Effector memory CD8-positive, alpha-beta T cell (primary cell): ENCODE measurements around the gene DAPP1.

Experiments
- ATAC-seq: fragments of 150-1000 bp; cut with Tn5 transposase; replicated peaks from 2 replicates; pipeline ENCODE4 v1.10.0; 2021; ENCODE audit warnings: mild to moderate bottlenecking, moderate library complexity
- DNase-seq, 3 experiments: peaks; one replicate each; pipeline ENCODE4 v3.0.0; 2021
- H3K27ac Mint-ChIP-seq, 2 donors: one replicate each; pipeline ENCODE4 v1.8.0; 2022; ENCODE audit warnings: mild to moderate bottlenecking in 2 of 2, mixed read lengths in 2 of 2, moderate library complexity in 2 of 2
- H3K27me3 Mint-ChIP-seq, 2 donors: one replicate each; pipeline ENCODE4 v1.8.0; 2022; ENCODE audit warnings: mixed read lengths in 2 of 2
- H3K36me3 Mint-ChIP-seq: one replicate; pipeline ENCODE4 v1.8.0; 2022; ENCODE audit warnings: mild to moderate bottlenecking, moderate library complexity, mixed read lengths; ENCODE audit not compliant: insufficient read depth
- H3K4me1 Mint-ChIP-seq, 2 donors: one replicate each; pipeline ENCODE4 v1.8.0; 2022; ENCODE audit warnings: low read depth in 2 of 2, mixed read lengths in 2 of 2
- H3K4me3 Mint-ChIP-seq, 2 donors: one replicate each; pipeline ENCODE4 v1.8.0; 2022; ENCODE audit warnings: mild to moderate bottlenecking in 2 of 2, mixed read lengths in 2 of 2, moderate library complexity in 2 of 2
- H3K9me3 Mint-ChIP-seq, 2 donors: one replicate each; pipeline ENCODE4 v1.8.0; 2022; ENCODE audit warnings: mixed read lengths in 2 of 2

DAPP1 gene

DNA sequence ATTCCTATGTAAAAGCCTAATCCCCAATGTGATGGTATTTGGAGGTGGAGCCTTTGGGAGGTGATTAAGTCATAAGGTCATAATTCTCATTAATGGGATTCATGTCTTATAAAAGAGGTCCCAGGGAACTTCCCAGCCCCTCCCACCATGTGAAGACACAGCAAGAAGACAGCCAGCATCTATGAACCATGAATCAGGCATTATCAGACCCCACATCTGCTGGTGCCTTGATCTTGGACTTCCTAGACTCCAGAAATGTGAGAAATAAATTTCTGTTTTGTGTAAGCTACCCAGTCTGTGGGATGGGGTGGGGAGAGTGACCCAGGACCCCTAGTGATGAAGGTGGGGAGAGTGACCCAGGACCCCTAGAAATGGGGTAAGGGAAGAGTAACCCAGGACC is 6.1 kb upstream of the DAPP1 start:
- H3K4me3 Mint-ChIP-seq, result no peak overlapping the region
- DNase-seq (no peak), ATAC-seq (no peak)
- peaks cover 13 to 46% of the 10 kb centered on the region in 2 donors for H3K27me3 Mint-ChIP-seq
- H3K27ac Mint-ChIP-seq, result no peak overlapping the region
- peaks cover 4 to 8% of the 10 kb centered on the region in 2 donors for H3K4me1 Mint-ChIP-seq
- H3K36me3 Mint-ChIP-seq, result peaks cover 2% of the 10 kb centered on the region
- H3K9me3 Mint-ChIP-seq, result no peaks in the 10 kb centered on the region

- H3K36me3 Mint-ChIP-seq, result peaks cover 2% of the 10 kb centered on the region
- H3K4me1 Mint-ChIP-seq, result peaks cover 7 to 11% of the 10 kb centered on the region in 2 donors
- H3K27me3 Mint-ChIP-seq, result peaks cover 13 to 40% of the 10 kb centered on the region in 2 donors
- no peak overlapping the region for H3K4me3 Mint-ChIP-seq
- peak overlapping the region in 1 of 2 donors; percentile 38 for H3K27ac Mint-ChIP-seq
- ATAC-seq, result no peak
- no peak for DNase-seq
- H3K9me3 Mint-ChIP-seq, result no peaks in the 10 kb centered on the region
Observed at GRCh38 chr4:99811117-99811516, 5.5 kb upstream of the DAPP1 start.

DNA sequence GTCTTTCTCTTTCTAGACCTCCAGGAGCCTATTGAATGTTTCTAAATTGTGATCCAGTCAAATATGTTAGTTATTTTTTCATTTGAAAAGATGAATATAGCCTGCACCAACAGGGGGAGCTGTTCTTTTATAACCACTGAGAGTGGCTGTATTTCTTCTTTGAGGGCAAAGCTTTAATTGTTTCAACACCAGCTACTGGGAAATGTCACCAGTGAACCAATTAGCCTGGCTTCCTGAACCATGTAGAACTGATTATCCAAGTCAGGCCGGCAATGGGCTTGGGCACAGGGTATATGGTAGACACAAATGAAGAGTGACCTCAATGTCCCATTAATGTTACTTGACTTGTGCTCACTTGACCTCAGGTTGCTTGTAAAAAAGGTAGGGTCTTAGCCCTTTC is 4.8 kb upstream of the DAPP1 start:
- Mint-ChIP-seq H3K36me3 (peaks cover 6% of the 10 kb centered on the region), H3K9me3 (no peaks in the 10 kb centered on the region), H3K27ac (no peak overlapping the region), H3K4me1 (peaks cover 14 to 18% of the 10 kb centered on the region in 2 donors), H3K4me3 (no peak overlapping the region), H3K27me3 (peaks cover 13 to 36% of the 10 kb centered on the region in 2 donors)
- no peak for ATAC-seq
- DNase-seq, result peak; percentile 41 to 55 (median 50)

DNA sequence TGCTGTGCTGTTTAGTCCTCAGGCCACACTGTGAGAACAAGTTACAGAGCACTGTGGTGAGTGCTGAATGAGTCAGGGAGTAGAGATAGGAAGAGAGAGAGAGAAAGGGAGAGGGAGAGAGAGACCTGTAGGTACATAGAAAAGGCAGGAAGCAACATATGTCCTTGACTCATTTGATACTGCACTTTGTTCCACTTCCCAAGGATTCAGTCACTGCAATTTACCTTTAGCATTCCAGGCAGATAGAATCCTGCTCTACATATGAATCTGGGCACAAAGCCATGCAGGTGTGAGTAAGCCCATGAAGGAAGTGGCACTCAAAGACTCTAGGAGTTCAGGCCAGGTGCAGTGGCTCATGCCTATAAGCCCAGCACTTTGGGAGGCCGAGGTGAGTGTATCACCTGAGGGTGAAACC is 1.0 kb upstream of the DAPP1 start:
- no peak for DNase-seq
- Mint-ChIP-seq H3K27me3 (peaks cover 0 to 4% of the 10 kb centered on the region in 2 donors), H3K4me1 (peaks cover 28 to 29% of the 10 kb centered on the region in 2 donors), H3K9me3 (no peaks in the 10 kb centered on the region), H3K27ac (peak overlapping the region; percentile 35 to 74), H3K4me3 (peak overlapping the region; percentile 41 to 81), H3K36me3 (peaks cover 6% of the 10 kb centered on the region)
- ATAC-seq, result no peak

DNA sequence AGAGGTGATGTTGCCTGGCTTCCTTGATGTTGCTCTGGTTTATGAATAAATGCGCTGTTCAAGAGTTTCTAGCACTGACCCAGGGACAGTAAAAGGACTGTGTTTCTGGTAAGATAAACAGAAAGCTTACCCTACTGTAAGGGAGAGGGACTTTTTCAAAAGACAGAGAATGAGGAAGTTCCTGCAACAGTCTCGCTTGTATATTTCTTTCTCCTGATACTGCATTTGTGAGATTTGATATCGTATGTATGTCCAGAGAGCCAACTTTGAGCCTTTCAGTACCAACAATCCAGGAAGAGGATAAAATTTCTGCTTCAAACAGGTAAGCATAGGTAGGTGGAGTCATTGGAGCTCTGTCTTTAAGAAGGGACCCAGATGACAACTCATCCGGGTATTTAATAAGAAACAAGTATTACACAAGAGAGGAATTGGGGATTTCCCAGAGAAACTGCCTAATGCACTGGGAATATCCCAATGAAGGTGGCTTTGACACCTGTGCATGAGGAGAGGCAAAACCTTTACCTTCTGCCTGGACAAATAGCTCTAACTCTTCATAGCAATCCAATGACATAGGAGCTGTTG is 773 bp downstream of the DAPP1 start:
- Mint-ChIP-seq H3K27me3 (no peaks in the 10 kb centered on the region), H3K9me3 (no peaks in the 10 kb centered on the region), H3K4me1 (peaks cover 28 to 32% of the 10 kb centered on the region in 2 donors), H3K27ac (peak overlapping the region; percentile 35 to 87), H3K36me3 (peaks cover 4% of the 10 kb centered on the region), H3K4me3 (peak overlapping the region; percentile 81 to 82)
- ATAC-seq (no peak), DNase-seq (no peak)

DNA sequence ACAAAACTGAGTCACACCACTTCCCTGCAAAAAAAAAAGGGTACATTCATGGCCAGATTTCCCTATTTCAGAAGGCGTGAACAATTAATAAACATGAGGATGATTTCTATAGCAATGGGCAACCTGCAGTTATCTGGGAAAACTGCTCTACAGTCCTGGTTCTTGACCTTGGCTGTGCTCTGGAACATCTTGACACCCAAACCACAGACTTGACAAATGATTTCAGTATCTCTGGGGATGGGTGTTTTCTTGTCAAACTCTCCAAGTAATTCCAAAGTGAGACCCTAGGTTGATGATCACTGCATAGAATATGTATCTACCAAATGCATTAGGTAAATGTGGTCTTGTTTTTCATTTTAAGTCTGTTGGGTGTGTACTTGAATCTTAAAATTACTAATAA is 2.0 kb downstream of the DAPP1 start:
- H3K4me3 Mint-ChIP-seq, result peak overlapping the region in 1 of 2 donors; percentile 81
- no peak for ATAC-seq
- no peak overlapping the region for H3K27ac Mint-ChIP-seq
- H3K4me1 Mint-ChIP-seq, result peaks cover 28 to 32% of the 10 kb centered on the region in 2 donors
- no peaks in the 10 kb centered on the region for H3K9me3 Mint-ChIP-seq
- DNase-seq, result no peak
- no peaks in the 10 kb centered on the region for H3K27me3 Mint-ChIP-seq
- H3K36me3 Mint-ChIP-seq, result peaks cover 4% of the 10 kb centered on the region

DNA sequence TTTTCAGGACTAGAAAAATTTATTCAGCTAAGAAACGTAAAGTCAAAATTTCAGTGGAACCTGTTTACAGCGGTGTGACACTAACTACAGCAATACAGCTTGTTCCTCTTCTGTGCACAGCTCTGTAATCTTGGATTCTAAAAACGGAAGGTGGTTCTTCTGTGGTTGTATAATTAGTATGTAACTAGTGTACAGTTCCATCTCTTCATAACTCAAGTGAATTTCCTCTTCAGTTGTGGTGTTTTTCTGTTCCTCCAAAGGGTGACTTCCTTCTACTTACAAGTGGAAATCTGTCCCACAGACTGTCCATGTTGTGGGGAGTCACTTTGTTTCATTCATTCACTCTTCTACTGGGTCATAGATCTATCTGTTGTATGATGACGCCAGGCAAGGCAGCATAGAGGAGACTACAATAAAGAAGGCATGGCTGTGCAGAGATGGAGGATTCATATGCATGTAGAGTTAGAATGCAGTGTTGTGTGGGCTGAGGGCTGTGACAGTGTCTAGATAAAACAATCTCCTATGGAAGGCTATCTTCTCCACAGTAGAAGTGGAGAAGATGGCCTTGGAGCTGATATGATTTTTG is 5.4 kb downstream of the DAPP1 start:
- H3K4me1 Mint-ChIP-seq, result peaks cover 17 to 20% of the 10 kb centered on the region in 2 donors
- no peak overlapping the region for H3K27ac Mint-ChIP-seq
- DNase-seq (no peak), ATAC-seq (peak; percentile 40)
- no peak overlapping the region for H3K4me3 Mint-ChIP-seq
- no peaks in the 10 kb centered on the region for H3K27me3 Mint-ChIP-seq
- H3K9me3 Mint-ChIP-seq, result no peaks in the 10 kb centered on the region
- H3K36me3 Mint-ChIP-seq, result no peaks in the 10 kb centered on the region

GRCh38 chr4:99822734-99823133 is 6.1 kb downstream of the DAPP1 start:
- no peak overlapping the region for H3K4me3 Mint-ChIP-seq
- DNase-seq (no peak), ATAC-seq (no peak)
- no peak overlapping the region for H3K27ac Mint-ChIP-seq
- no peaks in the 10 kb centered on the region for H3K27me3 Mint-ChIP-seq
- no peaks in the 10 kb centered on the region for H3K36me3 Mint-ChIP-seq
- peaks cover 12 to 14% of the 10 kb centered on the region in 2 donors for H3K4me1 Mint-ChIP-seq
- H3K9me3 Mint-ChIP-seq, result no peaks in the 10 kb centered on the region

GRCh38 chr4:99824070-99824599 is 7.5 kb downstream of the DAPP1 start:
- no peak overlapping the region for H3K4me3 Mint-ChIP-seq
- no peak for DNase-seq
- H3K9me3 Mint-ChIP-seq, result no peaks in the 10 kb centered on the region
- peaks cover 6 to 7% of the 10 kb centered on the region in 2 donors for H3K4me1 Mint-ChIP-seq
- no peak overlapping the region for H3K27ac Mint-ChIP-seq
- no peaks in the 10 kb centered on the region for H3K36me3 Mint-ChIP-seq
- no peaks in the 10 kb centered on the region for H3K27me3 Mint-ChIP-seq
- ATAC-seq, result no peak

- Mint-ChIP-seq H3K4me3 (no peak overlapping the region), H3K27ac (no peak overlapping the region), H3K36me3 (no peaks in the 10 kb centered on the region), H3K9me3 (no peaks in the 10 kb centered on the region), H3K27me3 (no peaks in the 10 kb centered on the region), H3K4me1 (peaks cover 3 to 6% of the 10 kb centered on the region in 2 donors)
- DNase-seq (no peak), ATAC-seq (no peak)
Observed at GRCh38 chr4:99825272-99825671, 8.6 kb downstream of the DAPP1 start.

DNA sequence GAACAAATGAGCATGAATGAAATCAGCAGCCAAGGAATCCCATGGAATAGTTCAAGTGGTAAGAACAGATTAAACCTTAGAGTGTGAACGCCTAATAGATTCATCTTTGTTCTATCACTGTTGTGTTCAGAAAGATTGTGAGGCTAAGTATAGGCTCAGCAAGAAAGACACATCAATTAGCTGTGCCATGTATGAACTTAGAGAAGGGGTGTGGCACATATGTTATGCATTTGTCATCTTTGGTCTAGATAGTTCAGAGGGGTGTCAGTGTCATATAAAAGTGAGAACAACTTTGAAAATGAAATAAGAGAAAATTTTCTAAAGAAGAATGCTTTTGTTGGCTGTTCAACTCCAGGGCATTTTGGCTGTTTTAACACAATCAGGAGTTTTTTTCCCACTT is 9.4 kb downstream of the DAPP1 start:
- H3K4me3 Mint-ChIP-seq, result no peak overlapping the region
- no peak overlapping the region for H3K27ac Mint-ChIP-seq
- no peaks in the 10 kb centered on the region for H3K27me3 Mint-ChIP-seq
- H3K36me3 Mint-ChIP-seq, result no peaks in the 10 kb centered on the region
- ATAC-seq, result no peak
- peaks cover 3 to 6% of the 10 kb centered on the region in 2 donors for H3K4me1 Mint-ChIP-seq
- no peak for DNase-seq
- H3K9me3 Mint-ChIP-seq, result no peaks in the 10 kb centered on the region

GRCh38 chr4:99827454-99827853 is 10.8 kb downstream of the DAPP1 start:
- H3K27ac Mint-ChIP-seq, result no peak overlapping the region
- H3K36me3 Mint-ChIP-seq, result no peaks in the 10 kb centered on the region
- DNase-seq (no peak), ATAC-seq (no peak)
- H3K9me3 Mint-ChIP-seq, result no peaks in the 10 kb centered on the region
- peaks cover 0 to 6% of the 10 kb centered on the region in 2 donors for H3K4me1 Mint-ChIP-seq
- no peaks in the 10 kb centered on the region for H3K27me3 Mint-ChIP-seq
- no peak overlapping the region for H3K4me3 Mint-ChIP-seq

DNA sequence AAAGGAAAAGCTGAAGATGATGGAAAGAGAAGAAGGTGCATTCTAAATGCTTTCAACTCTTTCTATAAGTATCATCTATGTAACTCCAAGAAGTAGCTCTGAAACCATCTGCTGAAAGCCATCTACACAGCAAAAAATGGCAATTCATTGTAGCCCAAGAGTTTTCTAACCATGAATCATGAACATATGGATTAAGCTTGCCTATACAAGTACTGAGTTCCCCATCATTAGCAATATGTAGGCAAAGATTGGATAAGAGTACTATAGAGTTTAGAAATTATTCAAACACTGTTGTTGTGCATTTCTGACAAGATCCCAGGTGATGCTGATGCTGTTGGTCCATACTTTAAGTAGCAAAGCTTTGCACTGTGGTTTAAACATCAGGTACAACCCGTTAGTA is 11.2 kb downstream of the DAPP1 start:
- ATAC-seq (no peak), DNase-seq (no peak)
- no peak overlapping the region for H3K4me3 Mint-ChIP-seq
- peaks cover 0 to 6% of the 10 kb centered on the region in 2 donors for H3K4me1 Mint-ChIP-seq
- H3K27me3 Mint-ChIP-seq, result no peaks in the 10 kb centered on the region
- H3K9me3 Mint-ChIP-seq, result no peaks in the 10 kb centered on the region
- H3K27ac Mint-ChIP-seq, result no peak overlapping the region
- H3K36me3 Mint-ChIP-seq, result no peaks in the 10 kb centered on the region

GRCh38 chr4:99828477-99828876 is 11.8 kb downstream of the DAPP1 start:
- ATAC-seq, result no peak
- H3K27ac Mint-ChIP-seq, result no peak overlapping the region
- no peaks in the 10 kb centered on the region for H3K36me3 Mint-ChIP-seq
- no peak for DNase-seq
- peaks cover 0 to 6% of the 10 kb centered on the region in 2 donors for H3K4me1 Mint-ChIP-seq
- H3K27me3 Mint-ChIP-seq, result no peaks in the 10 kb centered on the region
- H3K9me3 Mint-ChIP-seq, result no peaks in the 10 kb centered on the region
- no peak overlapping the region for H3K4me3 Mint-ChIP-seq
